T47D (cell line): ENCODE data around the gene DENND2D.
A peak's percentile ranks its signal among the peaks of the same experiment; 100 is the strongest.

Experiments
- DNase-seq, 2 experiments: peaks; one replicate each; pipeline versions ENCODE4 v3.0.0 to v3.0.0-alpha.2; 2011 to 2012; ENCODE audit warnings: low read depth in 1 of 2, low spot score in 1 of 2
- JUND ChIP-seq: IDR thresholded peaks from 2 replicates; pipeline ENCODE4 v1.6.1; 2012; ENCODE audit warnings: low read depth
- in situ Hi-C: cut with HindIII; loops from 2 replicates; pipeline ENCODE4 v1.10.0; 2016; ENCODE audit warnings: low sequenced_read_pairs, low pct_unique_long_range_greater_than_20kb

The DENND2D gene

DNA sequence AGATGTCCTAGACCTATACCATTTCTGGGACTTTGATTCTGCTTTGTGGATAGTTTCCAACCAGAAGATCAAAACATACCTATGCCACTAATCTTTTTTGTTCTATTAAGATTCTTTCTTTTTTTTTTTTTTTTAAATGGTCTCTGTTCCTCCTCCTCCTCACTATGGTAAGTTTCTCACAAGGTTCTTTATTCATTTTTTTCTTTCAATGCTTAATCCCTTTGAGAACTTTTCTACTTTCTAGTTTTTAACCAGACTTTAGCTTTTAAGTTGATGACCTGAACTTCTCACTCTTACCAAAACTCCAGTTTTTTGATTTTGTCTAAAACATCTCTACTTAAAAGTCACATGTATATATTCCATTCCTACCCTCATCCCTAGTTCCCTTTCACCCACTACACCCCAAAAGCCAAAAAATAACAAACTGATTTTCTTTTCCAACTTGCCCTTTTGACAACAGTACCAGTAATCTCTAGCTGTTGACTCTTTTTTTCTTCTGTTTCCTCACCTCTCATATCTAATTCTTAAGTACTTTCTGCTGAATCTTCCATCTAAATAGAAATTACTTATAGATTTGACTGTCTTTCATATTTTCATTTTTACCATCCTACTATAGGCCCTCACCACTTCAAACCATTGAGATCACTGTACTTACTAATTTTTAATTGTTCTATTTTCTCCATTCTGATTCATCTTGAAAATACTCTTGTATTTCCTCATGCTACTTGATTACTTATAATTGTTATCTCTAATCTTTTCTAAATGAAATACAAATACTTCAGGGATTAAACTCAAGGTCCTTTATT, 54.3 kb downstream of the DENND2D start:
- in situ Hi-C loops, result no loop called here
- no peak for TF ChIP-seq JUND

DNA sequence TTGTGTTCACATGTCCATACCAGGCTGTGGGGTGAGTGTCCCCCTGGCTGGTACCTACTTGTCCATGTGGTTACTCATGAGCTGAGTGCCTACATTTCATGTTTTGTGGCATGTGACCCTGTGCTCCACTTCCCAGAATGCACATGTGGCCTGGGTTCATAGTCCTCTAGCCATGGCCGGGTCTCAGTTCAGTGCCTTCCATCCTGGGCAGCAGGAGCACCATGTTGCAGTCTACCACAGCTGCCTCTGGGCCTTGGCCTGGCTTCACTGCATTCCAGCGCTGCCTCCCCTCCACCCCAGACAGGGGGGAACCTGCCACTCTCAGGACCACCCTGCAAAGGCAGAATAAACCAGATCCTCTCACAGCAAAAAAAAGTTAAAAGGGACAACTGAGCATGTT, 54.9 kb downstream of the DENND2D start:
- no peak for DNase-seq
- no peak for TF ChIP-seq JUND
- in situ Hi-C loops, result no loop called here

More for the DNA sequence above, 54.3 kb downstream of the DENND2D start:
- DNase-seq, result no peak

- in situ Hi-C loops, result no loop called here
- no peak for TF ChIP-seq JUND
- DNase-seq, result no peak
These were observed 58.0 kb downstream of the DENND2D start for GRCh38 chr1:111142356-111142975.

GRCh38 chr1:111141245-111142220, 58.9 kb downstream of the DENND2D start:
- peak in 1 of 2 experiments; percentile 29 for DNase-seq
- in situ Hi-C loops, result no loop called here
- no peak for TF ChIP-seq JUND

- DNase-seq, result peak; percentile 21 to 51
- TF ChIP-seq JUND, result no peak
- in situ Hi-C loops, result no loop called here
These were observed 59.8 kb downstream of the DENND2D start for GRCh38 chr1:111140680-111140967.

- DNase-seq, result peak; percentile 66 to 93
- no peak for TF ChIP-seq JUND
- in situ Hi-C loops, result no loop called here
These were observed 60.3 kb downstream of the DENND2D start, which contains the start of the genes CEPT1 and DRAM2 for GRCh38 chr1:111139956-111140679. CEPT1 (plus strand) TSS chr1:111140223; CDS start chr1:111147715, 7,492 bp downstream. DRAM2 (minus strand) TSS chr1:111140093; CDS start chr1:111131554, 8,539 bp downstream.

DNA sequence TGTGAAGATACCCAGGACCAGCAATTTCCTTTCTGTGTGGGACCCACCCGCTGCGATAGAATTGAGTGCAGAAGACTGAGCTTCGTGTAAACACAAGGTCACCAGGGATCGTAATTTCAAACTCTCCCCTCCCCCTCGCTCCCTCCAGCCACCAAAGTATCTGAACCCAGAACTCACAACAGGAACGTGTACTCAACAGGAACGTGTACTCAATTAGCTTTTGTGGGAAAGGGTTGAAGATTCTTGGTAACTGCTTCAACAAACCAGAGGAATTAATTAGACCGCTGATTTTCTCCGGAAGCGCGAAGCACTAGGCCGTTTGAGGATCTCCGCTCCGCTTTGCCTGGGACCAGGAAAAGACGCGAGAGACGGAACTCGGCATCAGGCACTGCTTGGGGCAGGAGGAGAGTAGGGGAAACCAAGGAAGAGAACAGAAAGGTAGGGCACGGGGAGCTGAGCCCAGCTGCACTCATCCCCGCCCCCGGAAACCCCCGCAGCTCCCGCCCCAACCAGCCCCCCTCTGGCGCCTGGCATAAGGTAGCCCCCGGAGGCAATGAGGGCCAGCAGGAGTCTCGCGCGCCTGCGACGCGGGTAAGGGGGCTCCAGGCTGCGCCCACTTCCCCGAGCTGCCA, 61.0 kb downstream of the DENND2D start:
- peak; percentile 26 to 60 for DNase-seq
- in situ Hi-C loops, result no loop called here
- TF ChIP-seq JUND, result no peak
